OCI-LY1 (cell line): ENCODE data around the gene SPATA20.

Source experiments
- H2AFZ ChIP-seq: fragments of 200-600 bp; sonication (generic), shearing (Covaris generic); 2 replicates; pipeline ENCODE4 v1.6.0; 2014; ENCODE audit warnings: antibody characterized with exemption, mild to moderate bottlenecking, low read length
- H3F3A ChIP-seq: fragments of 200-600 bp; sonication (generic), shearing (Covaris generic); 2 replicates; pipeline ENCODE4 v1.6.0; 2014; ENCODE audit warnings: mild to moderate bottlenecking, antibody characterized with exemption, low read length, moderate library complexity; ENCODE audit not compliant: insufficient read depth
- H3K27ac ChIP-seq: fragments of 200-600 bp; sonication (generic); 2 replicates; pipeline ENCODE4 v1.5.1; 2014; ENCODE audit warnings: low read length, mixed run types, mild to moderate bottlenecking, low read depth; ENCODE audit not compliant: poor library complexity, severe bottlenecking
- H3K27me3 ChIP-seq: fragments of 200-600 bp; sonication (generic); 2 replicates; pipeline ENCODE4 v1.6.0; 2014; ENCODE audit warnings: antibody characterized with exemption, mild to moderate bottlenecking, low read length, moderate library complexity; ENCODE audit not compliant: insufficient read depth
- H3K36me3 ChIP-seq: fragments of 200-600 bp; sonication (generic); 2 replicates; pipeline ENCODE4 v1.6.1; 2014; ENCODE audit warnings: mild to moderate bottlenecking, antibody characterized with exemption, low read length, moderate library complexity, mixed read lengths; ENCODE audit not compliant: insufficient read depth
- H3K4me1 ChIP-seq: fragments of 200-600 bp; sonication (generic); 2 replicates; pipeline ENCODE4 v1.5.1; 2014; ENCODE audit warnings: mild to moderate bottlenecking, low read length, moderate library complexity; ENCODE audit not compliant: insufficient read depth, severe bottlenecking
- H3K4me2 ChIP-seq: fragments of 200-600 bp; sonication (generic), shearing (Covaris generic); 2 replicates; pipeline ENCODE4 v1.6.1; 2014; ENCODE audit warnings: low read length
- H3K4me3 ChIP-seq: fragments of 200-600 bp; sonication (generic); 2 replicates; pipeline ENCODE4 v1.5.1; 2014; ENCODE audit warnings: low read length, low read depth, mild to moderate bottlenecking, mixed read lengths; ENCODE audit not compliant: poor library complexity, severe bottlenecking
- H3K79me2 ChIP-seq: fragments of 200-600 bp; shearing (Covaris generic); 2 replicates; pipeline ENCODE4 v1.6.1; 2016; ENCODE audit warnings: mixed run types, low read length, mixed read lengths; ENCODE audit not compliant: insufficient read depth
- H3K9ac ChIP-seq: fragments of 200-600 bp; sonication (generic), shearing (Covaris generic); 2 replicates; pipeline ENCODE4 v1.6.1; 2014; ENCODE audit warnings: mild to moderate bottlenecking, low read length, mixed read lengths
- H3K9me2 ChIP-seq: fragments of 200-600 bp; sonication (generic), shearing (Covaris generic); 2 replicates; pipeline ENCODE4 v1.6.1; 2014; ENCODE audit warnings: low read depth, mild to moderate bottlenecking, low read length, mixed read lengths
- H3K9me3 ChIP-seq: fragments of 200-600 bp; shearing (Covaris generic); 2 replicates; pipeline ENCODE4 v1.6.1; 2014; ENCODE audit warnings: low read length, mixed read lengths
- H4K20me1 ChIP-seq: fragments of 200-600 bp; sonication (generic), shearing (Covaris generic); 2 replicates; pipeline ENCODE4 v1.6.0; 2016; ENCODE audit warnings: mild to moderate bottlenecking, low read length; ENCODE audit not compliant: insufficient read depth
- CTCF ChIP-seq: fragments of 200-600 bp; sonication (generic), shearing (Covaris generic); IDR thresholded peaks from 2 replicates; pipeline ENCODE4 v1.5.1; 2017; ENCODE audit warnings: mild to moderate bottlenecking, antibody characterized with exemption, low read length, moderate library complexity, mixed read lengths
- EZH2 ChIP-seq: fragments of 200-600 bp; sonication (generic), shearing (Covaris generic); IDR thresholded peaks from 2 replicates; pipeline ENCODE4 v1.8.0; 2017; ENCODE audit warnings: borderline replicate concordance, mixed run types, mild to moderate bottlenecking, antibody characterized with exemption, low read length, moderate library complexity, mixed read lengths

SPATA20 gene

DNA sequence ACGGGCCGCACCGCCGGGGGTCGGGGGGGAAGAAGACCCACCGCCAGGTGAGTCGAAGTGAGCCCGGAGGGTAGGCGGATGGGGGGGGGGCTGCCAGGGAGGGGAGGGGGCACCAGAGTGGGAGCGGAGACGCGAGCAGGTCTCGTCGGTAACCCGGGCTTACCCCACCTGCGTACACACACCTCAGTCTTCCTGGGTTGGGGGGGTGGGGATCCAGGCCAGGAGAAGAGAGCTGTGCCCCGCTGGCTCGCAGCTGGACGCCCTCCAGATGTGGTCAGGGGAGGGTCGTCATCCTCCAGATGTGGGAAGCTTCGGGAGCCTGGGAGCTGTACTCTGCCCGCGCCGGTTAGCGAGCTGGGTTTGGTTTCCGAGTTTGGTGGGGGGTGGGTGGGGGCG lies 14.8 kb downstream of the SPATA20 start:
- Histone ChIP-seq H3K4me3 (no peak overlapping the region), H3K4me2 (no peak overlapping the region), H3K79me2 (no peaks in the 10 kb centered on the region), H3K36me3 (no peaks in the 10 kb centered on the region), H2AFZ (no peak overlapping the region), H3K9ac (no peak overlapping the region), H3F3A (no peaks in the 10 kb centered on the region), H3K9me2 (no peaks in the 10 kb centered on the region), H3K27me3 (no peaks in the 10 kb centered on the region; the same call in 1 of the 2 replicates), H3K4me1 (peaks cover 10% of the 10 kb centered on the region), H3K9me3 (no peaks in the 10 kb centered on the region), H4K20me1 (no peaks in the 10 kb centered on the region), H3K27ac (no peak overlapping the region)
- TF ChIP-seq CTCF (no peak), EZH2 (no peak)

- Histone ChIP-seq H4K20me1 (no peaks in the 10 kb centered on the region), H3K27me3 (no peaks in the 10 kb centered on the region; the same call in 1 of the 2 replicates)
Measured at GRCh38 chr17:50562242-50563091, 15.5 kb downstream of the SPATA20 start.

DNA sequence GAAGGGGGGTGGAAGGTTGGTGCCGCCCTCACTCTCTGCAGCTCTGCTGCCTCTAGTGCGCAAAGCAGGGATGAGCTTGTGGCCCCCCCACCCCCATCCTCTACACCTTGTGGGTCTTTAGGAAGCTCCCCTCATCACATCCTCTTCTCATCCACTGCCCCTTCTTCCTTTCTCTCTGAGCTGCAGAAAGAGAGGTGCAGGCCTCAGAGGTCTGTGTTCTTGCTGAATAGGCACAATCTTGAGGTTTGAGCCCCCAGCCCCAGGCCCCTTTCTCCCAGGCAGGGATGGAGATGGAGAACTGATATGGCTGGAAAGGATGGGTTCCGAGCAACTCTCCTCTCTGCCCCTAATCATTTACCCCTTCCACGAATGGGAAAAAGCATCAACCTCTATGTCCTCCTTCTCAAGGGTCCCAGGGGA lies 16.1 kb downstream of the SPATA20 start:
- H3K9me2 ChIP-seq: no peaks in the 10 kb centered on the region
- H3K79me2 ChIP-seq: no peaks in the 10 kb centered on the region
- no peak overlapping the region for H2AFZ ChIP-seq
- peaks cover 10% of the 10 kb centered on the region for H3K4me1 ChIP-seq
- no peak overlapping the region for H3K4me2 ChIP-seq
- no peak overlapping the region for H3K9ac ChIP-seq
- H3F3A ChIP-seq: no peaks in the 10 kb centered on the region
- no peaks in the 10 kb centered on the region for H3K36me3 ChIP-seq
- no peaks in the 10 kb centered on the region for H3K9me3 ChIP-seq
- no peak overlapping the region for H3K27ac ChIP-seq
- no peak overlapping the region for H3K4me3 ChIP-seq
- no peak for TF ChIP-seq EZH2
- TF ChIP-seq CTCF: no peak
- no peaks in the 10 kb centered on the region for H4K20me1 ChIP-seq
- H3K27me3 ChIP-seq: no peaks in the 10 kb centered on the region; the same call in 1 of the 2 replicates

More at GRCh38 chr17:50562242-50563091, 15.5 kb downstream of the SPATA20 start:
- Histone ChIP-seq H3F3A (no peaks in the 10 kb centered on the region), H3K4me3 (no peak overlapping the region), H3K9me2 (no peaks in the 10 kb centered on the region), H3K4me1 (peaks cover 10% of the 10 kb centered on the region), H2AFZ (no peak overlapping the region), H3K27ac (no peak overlapping the region), H3K79me2 (no peaks in the 10 kb centered on the region), H3K36me3 (no peaks in the 10 kb centered on the region), H3K9me3 (no peaks in the 10 kb centered on the region), H3K4me2 (no peak overlapping the region), H3K9ac (no peak overlapping the region)
- TF ChIP-seq EZH2: no peak
- no peak for TF ChIP-seq CTCF
